ENCODE results near the gene ZNF280A. TPM values are rescaled to one million over a fixed set of nuclear protein-coding genes. Genes with fewer than 3 reads are reported as not detected.

The ZNF280A gene
- total and polyA plus RNA-seq, 2 donors (not counting 3 experiments of a cell fraction or from before 2014, with no cell fraction given), result 0.15 TPM; not detected in 1

- CTCF ChIA-PET, result interaction anchor here (0.7 to 7.1 kb wide), 27 partner anchors 8 to 493 kb away, joined by 3 to 51 read pairs (median 4); partner anchors contain the start of gene ZNF280B
- dilution Hi-C loops (cut with MboI; ENCODE audit: extremely low pct_ligation_motif_present, low sequenced_read_pairs), result no loop called here
Measured at GRCh38 chr22:22463855-22464540, 56.1 kb downstream of the ZNF280A start.

More at GRCh38 chr22:22463855-22464540, 56.1 kb downstream of the ZNF280A start:
- no peaks in the 10 kb centered on the region for H3K36me3 ChIP-seq (ENCODE audit: control insufficient read depth in 2 of 2, extremely low read depth in 1 of 2, insufficient read depth in 2 of 2, low read length in 2 of 2)
- no peak overlapping the region for H2AFZ ChIP-seq (ENCODE audit: low read depth, low read length)
- no peak overlapping the region for H3K27ac ChIP-seq (ENCODE audit: insufficient read depth, low read depth, low read length)
- no peaks in the 10 kb centered on the region for H3K9me1 ChIP-seq (replicated peaks; ENCODE audit: control insufficient read depth, extremely low read depth, insufficient read depth, low read length)
- BruUV-seq (replicated peaks), result no TSS peak
- H3K79me2 ChIP-seq (ENCODE audit: control insufficient read depth, insufficient read depth, low read length), result no peaks in the 10 kb centered on the region
- H3K4me2 ChIP-seq (ENCODE audit: insufficient read depth, low read length), result no peak overlapping the region
- DNase-seq (ENCODE audit: low read depth, low spot score), result peak; percentile 54
- H3K9me3 ChIP-seq (replicated peaks; ENCODE audit: control insufficient read depth, insufficient read depth, low read length), result no peaks in the 10 kb centered on the region
- no peaks in the 10 kb centered on the region for H3K4me1 ChIP-seq (ENCODE audit: control insufficient read depth, extremely low read depth, insufficient read depth, low read length)
- no peak for TF ChIP-seq POLR2A (IDR thresholded peaks at IDR 0.05; ENCODE audit: low read depth, low read length)
- TF ChIP-seq, protein P1, sequence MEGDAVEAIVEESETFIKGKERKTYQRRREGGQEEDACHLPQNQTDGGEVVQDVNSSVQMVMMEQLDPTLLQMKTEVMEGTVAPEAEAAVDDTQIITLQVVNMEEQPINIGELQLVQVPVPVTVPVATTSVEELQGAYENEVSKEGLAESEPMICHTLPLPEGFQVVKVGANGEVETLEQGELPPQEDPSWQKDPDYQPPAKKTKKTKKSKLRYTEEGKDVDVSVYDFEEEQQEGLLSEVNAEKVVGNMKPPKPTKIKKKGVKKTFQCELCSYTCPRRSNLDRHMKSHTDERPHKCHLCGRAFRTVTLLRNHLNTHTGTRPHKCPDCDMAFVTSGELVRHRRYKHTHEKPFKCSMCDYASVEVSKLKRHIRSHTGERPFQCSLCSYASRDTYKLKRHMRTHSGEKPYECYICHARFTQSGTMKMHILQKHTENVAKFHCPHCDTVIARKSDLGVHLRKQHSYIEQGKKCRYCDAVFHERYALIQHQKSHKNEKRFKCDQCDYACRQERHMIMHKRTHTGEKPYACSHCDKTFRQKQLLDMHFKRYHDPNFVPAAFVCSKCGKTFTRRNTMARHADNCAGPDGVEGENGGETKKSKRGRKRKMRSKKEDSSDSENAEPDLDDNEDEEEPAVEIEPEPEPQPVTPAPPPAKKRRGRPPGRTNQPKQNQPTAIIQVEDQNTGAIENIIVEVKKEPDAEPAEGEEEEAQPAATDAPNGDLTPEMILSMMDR (IDR thresholded peaks at IDR 0.05; ENCODE audit: extremely low read depth in 1 of 2, insufficient read depth in 1 of 2, low read depth in 1 of 2, low read length in 2 of 2), result peak; percentile 48 to 51
- peak; percentile 88 for FAIRE-seq
- H3K4me3 ChIP-seq (replicated peaks in 1 of 3; ENCODE audit: insufficient read depth in 1 of 3, low read depth in 1 of 3, low read length in 3 of 3), result no peak overlapping the region
- H4K20me1 ChIP-seq (replicated peaks; ENCODE audit: control insufficient read depth, extremely low read depth, insufficient read depth, low read length), result no peaks in the 10 kb centered on the region
- intact Hi-C loops (cut with micrococcal nuclease), result loop anchor here (1.0 to 2.0 kb wide), 5 partner anchors 89 to 284 kb away; no protein-coding TSS in a partner anchor
- H3K9ac ChIP-seq (replicated peaks; ENCODE audit: extremely low read depth, insufficient read depth, low read length), result no peak overlapping the region
- H3K27me3 ChIP-seq (ENCODE audit: control insufficient read depth in 2 of 2, insufficient read depth in 2 of 2, low read length in 2 of 2), result peaks cover 0 to 4% of the 10 kb centered on the region in 2 experiments
- POLR2A ChIA-PET, result no interaction called here

Other genes starting within 250 kb of the ZNF280A start
- gene ZNF280B, start 11.5 kb downstream of the ZNF280A start, total RNA-seq, result 3.1 TPM in 2 replicates
- gene ZNF280B, start 11.5 kb downstream of the ZNF280A start, polyA plus RNA-seq, result 1.4 and 1.5 TPM in 2 replicates
- gene PRAME, start 39.0 kb upstream of the ZNF280A start, total RNA-seq, result not detected in 2 replicates
- 0.03 and 0.07 TPM in 2 replicates for gene PRAME, start 39.0 kb upstream of the ZNF280A start, polyA plus RNA-seq
- gene GGTLC2, start 124.3 kb upstream of the ZNF280A start, total RNA-seq, result not detected in 2 replicates
- gene GGTLC2, start 124.3 kb upstream of the ZNF280A start, polyA plus RNA-seq, result not detected in 2 replicates